ENCODE data around the gene MPPED2.

DNA sequence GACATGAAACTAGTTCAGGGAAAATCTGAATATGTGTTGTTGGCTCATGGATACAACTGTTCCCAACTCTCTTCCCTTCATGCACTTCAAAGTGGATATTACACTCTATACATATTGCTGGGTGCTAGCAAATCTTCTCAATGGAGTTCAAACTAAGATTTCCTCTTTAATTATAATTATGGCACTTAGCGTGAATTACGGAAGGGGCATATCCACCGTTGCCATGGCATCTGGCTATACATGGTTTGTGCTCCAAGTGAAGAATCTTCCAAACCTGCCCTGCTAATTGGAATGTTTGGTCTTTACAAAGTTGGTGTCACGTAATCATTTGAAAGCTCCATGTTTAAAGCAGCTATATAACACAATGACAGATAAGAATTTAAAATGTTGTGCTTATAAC is 5.6 kb downstream of the MPPED2 start:
- TF ChIP-seq GATA3 (IDR thresholded peaks at IDR 0.05; ENCODE audit: low read depth, low read length) (no peak), GATA2 (IDR thresholded peaks at IDR 0.05; ENCODE audit: low read depth, low read length) (no peak)

Measured in SH-SY5Y (cell line).